Liver (tissue), 9 donors: ENCODE measurements around the gene TM9SF4. TPM values are rescaled to one million over a fixed set of nuclear protein-coding genes. Genes with fewer than 3 reads are reported as not detected.

Experiments
- DNase-seq: peaks from one replicate; pipeline ENCODE4 v3.0.0-alpha.2; 2017; ENCODE audit warnings: low spot score
- H3K27ac ChIP-seq, 2 donors: one replicate each; pipeline ENCODE4 v1.7.0; 2013; ENCODE audit warnings: inconsistent platforms in 2 of 2, low read length in 2 of 2, control low read depth in 1 of 2, low read depth in 1 of 2, mild to moderate bottlenecking in 1 of 2
- H3K27me3 ChIP-seq, 4 donors: one replicate each; pipeline versions ENCODE4 v1.6.1 to v1.7.0; 2013; ENCODE audit warnings: low read length in 3 of 4, inconsistent platforms in 1 of 4, mild to moderate bottlenecking in 1 of 4, moderate library complexity in 1 of 4; ENCODE audit not compliant: control insufficient read depth in 4 of 4, insufficient read depth in 4 of 4
- H3K36me3 ChIP-seq, 4 donors: one replicate each; pipeline versions ENCODE4 v1.6.1 to v1.7.0; 2013; ENCODE audit warnings: low read length in 3 of 4, mild to moderate bottlenecking in 3 of 4, low read depth in 1 of 4, moderate library complexity in 1 of 4; ENCODE audit not compliant: control insufficient read depth in 4 of 4, insufficient read depth in 3 of 4
- H3K4me1 ChIP-seq, 4 donors: one replicate each; pipeline versions ENCODE4 v1.6.1 to v1.7.0; 2013; ENCODE audit warnings: low read length in 3 of 4, mild to moderate bottlenecking in 3 of 4, moderate library complexity in 1 of 4; ENCODE audit not compliant: control insufficient read depth in 4 of 4, insufficient read depth in 4 of 4
- H3K4me3 ChIP-seq, 3 donors: one replicate each; pipeline versions ENCODE4 v1.6.1 to v1.7.0; 2013; ENCODE audit warnings: low read length in 3 of 3, control low read depth in 1 of 3, low read depth in 1 of 3, mild to moderate bottlenecking in 1 of 3
- H3K9ac ChIP-seq, 2 donors: one replicate each; pipeline ENCODE4 v1.7.0; 2013; ENCODE audit warnings: low read length in 2 of 2, mild to moderate bottlenecking in 2 of 2, moderate library complexity in 2 of 2, control low read depth in 1 of 2, low read depth in 1 of 2
- H3K9me3 ChIP-seq, 4 donors: one replicate each; pipeline versions ENCODE4 v1.6.1 to v1.7.0; 2013; ENCODE audit warnings: low read length in 3 of 4; ENCODE audit not compliant: control insufficient read depth in 4 of 4
- ATF3 ChIP-seq: IDR thresholded peaks from 2 replicates; pipeline ENCODE4 v1.6.1; 2016; ENCODE audit warnings: antibody characterized with exemption
- CTCF ChIP-seq: fragments of 150-350 bp; IDR thresholded peaks from 2 replicates; pipeline ENCODE4 v1.5.1; 2017; ENCODE audit warnings: improper control_type of control experiment, low read depth, low read length; ENCODE audit not compliant: missing input control
- EGR1 ChIP-seq, 2 donors: IDR thresholded peaks; 2 replicates each; pipeline ENCODE4 v1.6.1; 2016 to 2018; ENCODE audit warnings: antibody characterized with exemption in 2 of 2, low read depth in 2 of 2
- FOXA1 ChIP-seq: IDR thresholded peaks from 2 replicates; pipeline ENCODE4 v1.6.1; 2016; ENCODE audit warnings: antibody characterized with exemption
- FOXA2 ChIP-seq: IDR thresholded peaks from 2 replicates; pipeline ENCODE4 v1.6.1; 2016; ENCODE audit warnings: antibody characterized with exemption
- GABPA ChIP-seq, 2 donors: IDR thresholded peaks in 1 of 2; conservative IDR thresholded peaks in 1 of 2; 2 replicates each; pipeline ENCODE4 v1.6.1; 2016; ENCODE audit warnings: antibody characterized with exemption in 2 of 2, mild to moderate bottlenecking in 1 of 2, moderate library complexity in 1 of 2
- HNF4A ChIP-seq, 2 donors: conservative IDR thresholded peaks; 2 replicates each; pipeline ENCODE4 v1.6.1; 2016; ENCODE audit warnings: antibody characterized with exemption in 2 of 2, mild to moderate bottlenecking in 2 of 2
- HNF4G ChIP-seq: IDR thresholded peaks from 2 replicates; pipeline ENCODE4 v1.6.1; 2016; ENCODE audit warnings: antibody characterized with exemption
- MAX ChIP-seq: IDR thresholded peaks from 2 replicates; pipeline ENCODE4 v1.6.1; 2016; ENCODE audit warnings: antibody characterized with exemption
- NR2F2 ChIP-seq: IDR thresholded peaks from 2 replicates; pipeline ENCODE4 v1.6.1; 2016; ENCODE audit warnings: antibody characterized with exemption
- RAD21 ChIP-seq, 2 donors: IDR thresholded peaks; 2 replicates each; pipeline ENCODE4 v1.6.1; 2016; ENCODE audit warnings: antibody characterized with exemption in 2 of 2, mild to moderate bottlenecking in 2 of 2
- REST ChIP-seq: IDR thresholded peaks from 2 replicates; pipeline ENCODE4 v1.6.1; 2016; ENCODE audit warnings: antibody characterized with exemption, mild to moderate bottlenecking
- RXRA ChIP-seq, 2 donors: IDR thresholded peaks; 2 replicates each; pipeline ENCODE4 v1.6.1; 2017 to 2018; ENCODE audit warnings: antibody characterized with exemption in 2 of 2, mild to moderate bottlenecking in 1 of 2
- SP1 ChIP-seq: IDR thresholded peaks from 2 replicates; pipeline ENCODE4 v1.6.1; 2018; ENCODE audit warnings: antibody characterized with exemption, mild to moderate bottlenecking
- TAF1 ChIP-seq: conservative IDR thresholded peaks from 2 replicates; pipeline ENCODE4 v1.6.1; 2016; ENCODE audit warnings: antibody characterized with exemption, mild to moderate bottlenecking
- YY1 ChIP-seq: IDR thresholded peaks from 2 replicates; pipeline ENCODE4 v1.6.1; 2016; ENCODE audit warnings: antibody characterized with exemption, mild to moderate bottlenecking
- ZBTB33 ChIP-seq: IDR thresholded peaks from 2 replicates; pipeline ENCODE4 v1.6.1; 2016; ENCODE audit warnings: antibody characterized with exemption
- WGBS: extraction: QIAGEN DNeasy Blood & Tissue Kit; methylation state at CpG from one replicate; pipeline ENCODE4 v1.1.7; 2013; 5-methylcytosine and 5-hydroxymethylcytosine counted together
- polyA plus RNA-seq, 2 donors: library from polyadenylated mRNA; stranded (reverse) in 1 of 2; unstranded in 1 of 2; fragments of 200-250 nt in 1 of 2; fragments of >200 nt in 1 of 2; fragmentation: Nextera tagmentation in 1 of 2; extraction: Ambion mirVana in 1 of 2; gene quantifications; one replicate each; pipeline versions ENCODE4 v1.2.1 to v1.2.3, GENCODE V29; 2013 to 2015
- total RNA-seq, 2 donors: library from RNA; depleted of rRNA; stranded (reverse); fragments of >200 nt; gene quantifications; one replicate each; pipeline ENCODE4 v1.2.3, GENCODE V29; 2014
- donor health status: healthy.
- donor health status: healthy.
- donor health status: healthy.
- donor health status: healthy.
- donor health status: healthy.

TM9SF4 gene
- total and polyA plus RNA-seq, 4 donors = 15.9 to 26.2 (median 22.2) TPM

GRCh38 chr20:32190616-32191415, 81.3 kb downstream of the TM9SF4 start:
- DNase-seq = no peak
- peak; percentile 61 to 81 for TF ChIP-seq HNF4A (conservative IDR thresholded peaks at IDR 0.05)
- TF ChIP-seq FOXA2 = no peak
- TF ChIP-seq ATF3 = no peak
- 58% methylated on average over 14 of the region's 14 CpGs for WGBS
- Histone ChIP-seq H3K9me3 (no peaks in the 10 kb centered on the region), H3K4me1 (peaks cover under 1 to 23% (median 14%) of the 10 kb centered on the region in 4 donors), H3K27me3 (no peaks in the 10 kb centered on the region), H3K9ac (no peak overlapping the region), H3K27ac (no peak overlapping the region), H3K4me3 (peak overlapping the region in 1 of 3 donors; percentile 59), H3K36me3 (no peaks in the 10 kb centered on the region)

- no peaks in the 10 kb centered on the region for H3K27me3 ChIP-seq
- 86% methylated on average over 3 of the region's 3 CpGs for WGBS
- no peak for DNase-seq
- H3K27ac ChIP-seq = no peak overlapping the region
- peaks cover 0 to 3% (median 1%) of the 10 kb centered on the region in 4 donors for H3K36me3 ChIP-seq
- no peak overlapping the region for H3K9ac ChIP-seq
- peaks cover 5 to 29% (median 17%) of the 10 kb centered on the region in 4 donors for H3K4me1 ChIP-seq
- no peaks in the 10 kb centered on the region for H3K9me3 ChIP-seq
- TF ChIP-seq ATF3 (no peak), MAX (no peak), SP1 (no peak), YY1 (no peak), HNF4A (conservative IDR thresholded peaks at IDR 0.05) (no peak), FOXA1 (no peak), EGR1 (IDR thresholded peaks at IDR 0.05; ENCODE audit: low read depth in 2 of 2) (no peak), NR2F2 (no peak), FOXA2 (no peak), CTCF (no peak)
- H3K4me3 ChIP-seq = no peak overlapping the region
These were observed 81.9 kb downstream of the TM9SF4 start for GRCh38 chr20:32191422-32191821.

- H3K4me1 ChIP-seq = peaks cover 5 to 34% (median 19%) of the 10 kb centered on the region in 4 donors
- H3K36me3 ChIP-seq = peaks cover under 1 to 3% (median 2%) of the 10 kb centered on the region in 4 donors
- H3K9ac ChIP-seq = no peak overlapping the region
- H3K27me3 ChIP-seq = no peaks in the 10 kb centered on the region
- H3K9me3 ChIP-seq = no peaks in the 10 kb centered on the region
- no peak overlapping the region for H3K27ac ChIP-seq
- H3K4me3 ChIP-seq = no peak overlapping the region
- DNase-seq = no peak
- TF ChIP-seq TAF1 (no peak), MAX (no peak), REST (no peak), HNF4A (conservative IDR thresholded peaks at IDR 0.05) (no peak), ATF3 (no peak), FOXA1 (no peak), SP1 (no peak), GABPA (IDR thresholded peaks at IDR 0.05 in 1 of 2, conservative IDR thresholded peaks at IDR 0.05 in 1 of 2) (no peak), NR2F2 (no peak), FOXA2 (no peak), RAD21 (IDR thresholded peaks at IDR 0.05) (no peak), EGR1 (IDR thresholded peaks at IDR 0.05; ENCODE audit: low read depth in 2 of 2) (no peak), RXRA (IDR thresholded peaks at IDR 0.05) (no peak), HNF4G (no peak), ZBTB33 (no peak), YY1 (no peak)
These were observed 82.4 kb downstream of the TM9SF4 start for GRCh38 chr20:32191873-32192272.
